Measurements from ENCODE around the gene RCN2.
"Not testable (repeated sequence)": the region's sequence is repeated elsewhere in the genome, so short reads cannot be mapped to it uniquely, and the experiment has no call there.

RCN2 gene

GRCh38 chr15:76932135-76932966 lies 802 bp downstream of the RCN2 start:
- DNase-seq (ENCODE audit: low read depth in 2 of 2), result no peak

GRCh38 chr15:76935620-76936019 lies 4.1 kb downstream of the RCN2 start:
- no peak for DNase-seq (ENCODE audit: low read depth in 2 of 2)

- no peak for DNase-seq (ENCODE audit: low read depth in 2 of 2)
Measured at GRCh38 chr15:76936671-76937070, 5.1 kb downstream of the RCN2 start.

GRCh38 chr15:76938752-76939151 lies 7.2 kb downstream of the RCN2 start:
- no peak for DNase-seq (ENCODE audit: low read depth in 2 of 2)

- DNase-seq (ENCODE audit: low read depth in 2 of 2), result no peak
Measured at GRCh38 chr15:76939715-76940114, 8.2 kb downstream of the RCN2 start.

- no peak for DNase-seq (ENCODE audit: low read depth in 2 of 2)
Measured at GRCh38 chr15:76941636-76942035, 10.1 kb downstream of the RCN2 start.

- no peak for DNase-seq (ENCODE audit: low read depth in 2 of 2)
Measured at GRCh38 chr15:76942331-76942730, 10.8 kb downstream of the RCN2 start.

GRCh38 chr15:76945494-76946093 lies 14.0 kb downstream of the RCN2 start:
- no peak for DNase-seq (ENCODE audit: low read depth in 2 of 2)

GRCh38 chr15:76947454-76947853 lies 15.9 kb downstream of the RCN2 start:
- no peak for DNase-seq (ENCODE audit: low read depth in 2 of 2)

GRCh38 chr15:76951220-76951619 lies 19.7 kb downstream of the RCN2 start:
- no peak for DNase-seq (ENCODE audit: low read depth in 2 of 2)

- no peak for DNase-seq (ENCODE audit: low read depth in 2 of 2)
Measured at GRCh38 chr15:76953913-76954312, 22.4 kb downstream of the RCN2 start.

- DNase-seq (ENCODE audit: low read depth in 2 of 2), result no peak
Measured at GRCh38 chr15:76954744-76955143, 23.2 kb downstream of the RCN2 start.

- DNase-seq (ENCODE audit: low read depth in 2 of 2), result no peak
Measured at GRCh38 chr15:76961268-76962011, 29.9 kb downstream of the RCN2 start.

- DNase-seq (ENCODE audit: low read depth in 2 of 2), result no peak
Measured at GRCh38 chr15:76962337-76963013, 30.9 kb downstream of the RCN2 start.

- DNase-seq (ENCODE audit: low read depth in 2 of 2), result no peak
Measured at GRCh38 chr15:76963596-76963995, 32.0 kb downstream of the RCN2 start.

- no peak for DNase-seq (ENCODE audit: low read depth in 2 of 2)
Measured at GRCh38 chr15:76964157-76964556, 32.6 kb downstream of the RCN2 start.

- not testable (repeated sequence) for DNase-seq (ENCODE audit: low read depth in 2 of 2)
Measured at GRCh38 chr15:76966051-76966450, 34.5 kb downstream of the RCN2 start.

GRCh38 chr15:76967067-76967466 lies 35.5 kb downstream of the RCN2 start:
- DNase-seq (ENCODE audit: low read depth in 2 of 2), result no peak

GRCh38 chr15:76968306-76968705 lies 36.8 kb downstream of the RCN2 start:
- no peak for DNase-seq (ENCODE audit: low read depth in 2 of 2)

GRCh38 chr15:76972389-76973361 lies 41.1 kb downstream of the RCN2 start:
- no peak for DNase-seq (ENCODE audit: low read depth in 2 of 2)

GRCh38 chr15:76973362-76973743 lies 41.8 kb downstream of the RCN2 start:
- peak in 1 of 2 donors; percentile 61 for DNase-seq (ENCODE audit: low read depth in 2 of 2)

Measured in stimulated activated CD8-positive, alpha-beta memory T cell treated with anti-CD3 and anti-CD28 coated beads, Interleukin-2, amount 100 ng/mL, for 48 hours (primary cell).